ENCODE results near the gene PCGF3. TPM values are rescaled to one million over a fixed set of nuclear protein-coding genes. Genes with fewer than 3 reads are reported as not detected.
A peak's percentile ranks its signal among the peaks of the same experiment; 100 is the strongest.
"Not testable (repeated sequence)": the region's sequence is repeated elsewhere in the genome, so short reads cannot be mapped to it uniquely, and the experiment has no call there.

The PCGF3 gene
- total RNA-seq, 3 donors from 2014 or later = 45.5 to 66.9 (median 56.7) TPM

DNA sequence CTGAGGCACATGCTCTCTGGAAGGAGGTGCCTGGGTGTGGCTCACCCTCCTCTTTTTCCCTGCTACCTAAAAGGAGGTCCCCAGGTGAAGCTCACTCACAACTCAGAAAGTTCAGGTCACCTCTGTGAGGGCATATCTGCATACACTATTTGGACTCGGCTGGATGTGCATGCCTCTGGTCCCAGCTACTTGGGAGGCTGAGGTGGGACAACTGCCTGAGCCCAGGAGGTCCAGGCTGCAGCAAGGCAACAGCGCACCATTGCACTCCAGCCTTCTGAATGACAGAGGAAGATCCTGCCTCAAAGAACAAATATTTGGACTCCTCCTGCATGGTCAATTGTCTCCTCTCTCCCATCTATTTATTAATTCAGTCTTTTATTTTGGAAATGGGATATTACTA lies 73.9 kb downstream of the PCGF3 start:
- no peak for ATAC-seq
- TF ChIP-seq, protein P1, sequence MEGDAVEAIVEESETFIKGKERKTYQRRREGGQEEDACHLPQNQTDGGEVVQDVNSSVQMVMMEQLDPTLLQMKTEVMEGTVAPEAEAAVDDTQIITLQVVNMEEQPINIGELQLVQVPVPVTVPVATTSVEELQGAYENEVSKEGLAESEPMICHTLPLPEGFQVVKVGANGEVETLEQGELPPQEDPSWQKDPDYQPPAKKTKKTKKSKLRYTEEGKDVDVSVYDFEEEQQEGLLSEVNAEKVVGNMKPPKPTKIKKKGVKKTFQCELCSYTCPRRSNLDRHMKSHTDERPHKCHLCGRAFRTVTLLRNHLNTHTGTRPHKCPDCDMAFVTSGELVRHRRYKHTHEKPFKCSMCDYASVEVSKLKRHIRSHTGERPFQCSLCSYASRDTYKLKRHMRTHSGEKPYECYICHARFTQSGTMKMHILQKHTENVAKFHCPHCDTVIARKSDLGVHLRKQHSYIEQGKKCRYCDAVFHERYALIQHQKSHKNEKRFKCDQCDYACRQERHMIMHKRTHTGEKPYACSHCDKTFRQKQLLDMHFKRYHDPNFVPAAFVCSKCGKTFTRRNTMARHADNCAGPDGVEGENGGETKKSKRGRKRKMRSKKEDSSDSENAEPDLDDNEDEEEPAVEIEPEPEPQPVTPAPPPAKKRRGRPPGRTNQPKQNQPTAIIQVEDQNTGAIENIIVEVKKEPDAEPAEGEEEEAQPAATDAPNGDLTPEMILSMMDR (IDR thresholded peaks at IDR 0.05) = no peak
- no peak overlapping the region for H3K4me3 ChIP-seq
- no peak for DNase-seq
- H3K9me3 ChIP-seq = no peaks in the 10 kb centered on the region
- intact Hi-C loops (cut with DNase I, micrococcal nuclease) = no loop called here
- H3K36me3 ChIP-seq (ENCODE audit: low read depth) = no peaks in the 10 kb centered on the region
- H3K4me1 ChIP-seq (ENCODE audit: low read depth) = peaks cover 22% of the 10 kb centered on the region

DNA sequence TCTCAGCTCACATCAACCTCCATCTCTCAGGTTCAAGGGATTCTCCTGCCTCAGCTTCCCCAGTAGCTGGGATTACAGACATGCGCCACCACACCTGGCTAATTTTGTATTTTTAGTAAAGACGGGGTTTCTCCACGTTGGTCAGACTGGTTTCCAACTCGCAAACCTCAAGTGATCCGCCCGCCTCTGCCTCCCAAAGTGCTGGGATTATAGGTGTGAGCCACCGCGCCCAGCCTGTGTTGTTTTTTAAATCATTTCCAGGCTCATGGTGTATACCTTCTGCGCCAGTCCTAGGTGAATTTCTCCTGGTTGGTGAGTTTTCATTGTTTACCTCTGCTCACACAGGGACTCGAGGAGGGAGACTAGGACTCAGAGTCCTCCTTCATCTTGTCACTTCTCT lies 74.6 kb downstream of the PCGF3 start:
- peaks cover 24% of the 10 kb centered on the region for H3K4me1 ChIP-seq (ENCODE audit: low read depth)
- intact Hi-C loops (cut with DNase I, micrococcal nuclease); H3K4me3 ChIP-seq; H3K9me3 ChIP-seq; DNase-seq; ATAC-seq; H3K36me3 ChIP-seq (ENCODE audit: low read depth): not testable (repeated sequence)

DNA sequence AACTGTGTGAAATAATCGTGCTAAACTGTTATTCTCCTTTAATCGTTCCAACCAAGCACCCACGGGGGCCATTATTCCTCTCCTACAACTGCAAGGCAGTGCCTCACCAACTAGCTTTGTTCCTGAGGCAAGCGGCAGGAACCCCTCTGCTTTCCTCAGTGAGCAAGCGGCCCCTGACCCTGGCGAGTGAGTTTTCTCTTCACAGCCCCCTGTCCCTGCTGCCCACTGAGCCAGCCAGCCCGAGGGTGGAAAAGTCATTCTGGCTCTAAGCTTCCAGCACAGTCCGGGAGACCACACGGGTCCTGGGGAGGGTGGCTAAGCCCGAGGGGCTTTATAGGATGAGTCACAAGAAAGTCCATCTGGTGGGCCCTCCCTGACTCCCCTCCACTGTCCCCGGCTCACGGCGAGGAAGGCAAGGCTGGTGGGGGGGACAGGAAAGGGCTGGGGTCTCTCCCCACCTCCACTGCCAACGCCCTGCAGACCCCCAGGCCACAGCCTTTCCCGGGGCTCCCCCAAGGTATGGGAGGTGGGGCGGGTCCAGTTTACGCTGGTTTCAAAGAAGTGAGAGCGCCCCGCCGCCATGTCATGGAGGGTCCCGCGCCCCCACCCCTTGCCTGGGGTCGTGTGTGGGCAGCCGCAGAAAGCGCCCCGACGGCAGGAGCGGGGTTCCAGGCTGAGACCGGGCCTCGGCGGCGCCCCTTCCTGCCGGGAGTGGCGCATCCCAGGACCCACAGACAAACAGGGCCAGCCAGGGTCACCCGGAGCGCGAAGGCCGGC lies 75.3 kb downstream of the PCGF3 start:
- peak; percentile 9 for ATAC-seq
- Histone ChIP-seq H3K4me3 (peak overlapping the region; percentile 95), H3K9me3 (no peaks in the 10 kb centered on the region), H3K36me3 (ENCODE audit: low read depth) (no peaks in the 10 kb centered on the region), H3K4me1 (ENCODE audit: low read depth) (peaks cover 29% of the 10 kb centered on the region)
- TF ChIP-seq, protein P1 (IDR thresholded peaks at IDR 0.05) = no peak
- peak in 1 of 3 donors; percentile 63 for DNase-seq
- intact Hi-C loops (cut with DNase I, micrococcal nuclease) = no loop called here

DNA sequence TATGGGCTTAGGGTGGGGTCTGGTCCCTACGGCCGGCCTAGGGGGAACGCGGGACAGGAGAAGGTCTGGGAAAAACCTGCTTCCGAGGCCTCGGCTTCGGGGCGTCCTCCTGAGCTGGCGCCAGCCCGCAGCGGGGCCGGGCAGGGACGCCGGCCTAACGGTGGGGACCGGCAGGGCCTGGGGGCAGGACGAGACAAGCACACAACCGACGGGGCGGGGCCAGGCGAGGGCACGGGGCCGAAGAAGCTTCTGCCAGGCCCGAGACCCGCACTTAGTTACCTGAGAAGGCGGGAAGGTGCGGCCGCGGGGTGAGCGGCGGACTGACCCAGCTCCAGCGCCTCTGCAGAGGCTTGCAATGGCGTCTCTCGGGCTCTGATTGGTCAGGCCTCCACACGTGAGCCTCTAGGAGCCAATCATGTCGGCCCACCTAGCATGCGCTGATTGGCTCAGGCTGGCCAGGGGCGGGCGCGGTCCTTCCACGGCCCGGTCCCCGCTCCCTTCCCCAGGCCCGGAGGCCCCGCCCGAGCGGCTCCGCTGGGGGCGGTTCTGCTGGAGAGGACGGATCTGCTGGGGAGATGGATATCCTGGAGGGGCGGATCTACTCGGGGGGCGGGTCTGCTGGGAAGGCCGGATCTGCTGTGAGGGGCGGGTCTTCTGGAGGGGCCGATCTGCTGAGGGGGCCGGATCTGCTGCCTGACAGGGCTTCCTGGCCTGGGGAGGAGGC lies 76.0 kb downstream of the PCGF3 start:
- intact Hi-C loops (cut with DNase I, micrococcal nuclease) = no loop called here
- ATAC-seq = peak; percentile 95
- H3K9me3 ChIP-seq = no peaks in the 10 kb centered on the region
- TF ChIP-seq, protein P1 (IDR thresholded peaks at IDR 0.05) = peak; percentile 19
- H3K36me3 ChIP-seq (ENCODE audit: low read depth) = no peaks in the 10 kb centered on the region
- peak; percentile 99 to 100 (median 99) for DNase-seq
- H3K4me3 ChIP-seq = peak overlapping the region; percentile 95
- H3K4me1 ChIP-seq (ENCODE audit: low read depth) = peaks cover 36% of the 10 kb centered on the region

DNA sequence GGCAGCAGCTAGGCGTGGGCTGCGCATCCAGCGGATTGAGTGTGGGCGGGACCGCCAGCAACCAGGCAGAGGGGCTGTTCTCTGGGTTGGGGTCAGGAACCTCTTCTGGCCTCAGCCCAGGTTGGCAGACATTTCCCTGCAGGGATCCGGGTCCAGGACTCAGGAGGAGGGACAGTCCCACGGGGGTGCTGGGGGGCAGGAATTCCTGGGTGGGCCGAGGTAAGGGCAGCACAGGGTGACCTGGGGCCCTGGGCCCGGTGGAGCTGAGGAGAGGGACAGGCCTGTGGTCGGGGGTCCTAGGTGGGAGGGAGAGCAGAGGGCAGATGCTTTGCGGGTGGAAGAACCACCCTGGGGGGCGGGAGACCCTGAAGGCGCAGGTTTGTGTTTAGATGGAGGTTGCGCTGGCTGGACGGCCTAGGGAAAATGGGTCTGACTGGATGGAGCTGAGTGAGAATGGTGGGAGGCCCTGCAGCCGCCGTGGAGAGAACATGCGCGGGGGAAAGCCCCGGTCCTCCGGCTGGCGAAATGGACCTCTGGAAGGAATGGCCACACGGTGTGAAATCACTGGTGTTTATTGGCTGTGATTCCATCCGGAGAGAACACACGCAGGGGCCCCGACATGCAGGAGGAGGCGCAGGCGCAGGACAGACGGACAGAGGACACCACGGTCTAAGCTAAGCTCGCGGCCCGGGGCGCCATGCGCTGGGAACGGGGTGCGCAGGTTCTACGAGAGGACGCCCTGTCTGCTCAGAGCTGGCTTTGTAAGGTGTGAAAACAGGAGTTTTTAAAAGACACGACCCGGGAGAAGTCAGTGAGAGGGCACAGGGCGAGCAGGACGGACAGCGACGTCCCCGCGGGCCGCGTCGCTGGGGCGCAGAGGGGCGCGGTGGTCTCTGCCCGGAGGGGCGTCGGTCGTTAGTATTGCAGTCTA lies 79.0 kb downstream of the PCGF3 start:
- ATAC-seq (no peak), DNase-seq (no peak)
- H3K9me3 ChIP-seq = no peaks in the 10 kb centered on the region
- H3K36me3 ChIP-seq (ENCODE audit: low read depth) = no peaks in the 10 kb centered on the region
- H3K4me1 ChIP-seq (ENCODE audit: low read depth) = peaks cover 43% of the 10 kb centered on the region
- no peak overlapping the region for H3K4me3 ChIP-seq
- TF ChIP-seq, protein P1 (IDR thresholded peaks at IDR 0.05) = no peak
- intact Hi-C loops (cut with DNase I, micrococcal nuclease) = no loop called here
